Caco-2 (cell line): ENCODE measurements around the gene PHGDH. TPM values are rescaled to one million over a fixed set of nuclear protein-coding genes. Genes with fewer than 3 reads are reported as not detected.

Experiments used
- BruUV-seq: library from RNA; stranded (reverse); fragments of 400-500 nt; replicated peaks from 2 replicates; lab custom pipeline; 2021; lab: Mats Ljungman, UMichigan
- CTCF ChIA-PET: fragments of 300-600 bp; sonication (Branson Sonifier 250); formaldehyde crosslinking; loops from one replicate; lab custom pipeline; 2022; ENCODE audit warnings: antibody characterized with exemption; lab: Charles Lee
- POLR2A ChIA-PET: fragments of 300-600 bp; sonication (Branson Sonifier 250); formaldehyde crosslinking; loops from one replicate; lab custom pipeline; 2022; ENCODE audit warnings: antibody characterized with exemption; lab: Charles Lee
- DNase-seq, 2 experiments: peaks; one replicate each; pipeline versions ENCODE4 v3.0.0 to v3.0.0-alpha.2; 2020 to 2022
- H3K27me3 ChIP-seq: replicated peaks from 2 replicates; pipeline ENCODE4 v1.6.0; 2011; ENCODE audit warnings: low read length; ENCODE audit not compliant: control insufficient read depth, insufficient read depth
- H3K36me3 ChIP-seq: 2 replicates; pipeline ENCODE4 v1.5.1; 2011; ENCODE audit warnings: low read length; ENCODE audit not compliant: control insufficient read depth, insufficient read depth
- H3K4me1 ChIP-seq: fragments of 250-450 bp; sonication (Bioruptor Pico); 2 replicates; pipeline ENCODE4 v1.5.1; 2020; ENCODE audit warnings: mild to moderate bottlenecking
- H3K4me3 ChIP-seq: 2 replicates; pipeline ENCODE4 v1.5.1; 2011; ENCODE audit warnings: low read depth, mild to moderate bottlenecking, control low read depth, low read length
- H3K9me3 ChIP-seq: fragments of 250-450 bp; sonication (Bioruptor Pico); 2 replicates; pipeline ENCODE4 v1.5.1; 2020; ENCODE audit warnings: mild to moderate bottlenecking, moderate library complexity
- H3K27ac Mint-ChIP-seq: one replicate; pipeline ENCODE4 v1.8.0; 2022; ENCODE audit warnings: mixed read lengths; ENCODE audit not compliant: unreplicated experiment
- H3K27me3 Mint-ChIP-seq: one replicate; pipeline ENCODE4 v1.8.0; 2022; ENCODE audit warnings: mixed read lengths; ENCODE audit not compliant: insufficient read depth, unreplicated experiment
- H3K36me3 Mint-ChIP-seq: one replicate; pipeline ENCODE4 v1.8.0; 2022; ENCODE audit warnings: mild to moderate bottlenecking, mixed read lengths; ENCODE audit not compliant: insufficient read depth, unreplicated experiment
- H3K4me1 Mint-ChIP-seq: one replicate; pipeline ENCODE4 v1.8.0; 2022; ENCODE audit warnings: low read depth, mixed read lengths; ENCODE audit not compliant: unreplicated experiment
- H3K4me3 Mint-ChIP-seq: one replicate; pipeline ENCODE4 v1.8.0; 2022; ENCODE audit warnings: mild to moderate bottlenecking, moderate library complexity, mixed read lengths; ENCODE audit not compliant: unreplicated experiment
- H3K9me3 Mint-ChIP-seq: one replicate; pipeline ENCODE4 v1.8.0; 2022; ENCODE audit warnings: mixed read lengths; ENCODE audit not compliant: unreplicated experiment
- intact Hi-C: fragments of 100-400 bp; cut with micrococcal nuclease; formaldehyde crosslinking; loops from one replicate; pipeline ENCODE4 v1.10.0; 2022; ENCODE audit not compliant: unreplicated experiment
- total RNA-seq: library from RNA; stranded (reverse); gene quantifications from 2 replicates; pipeline ENCODE4 v1.2.3, GENCODE V29; 2022
- TF ChIP-seq, protein P1 (sequence below), 2 experiments: fragments of 200-600 bp in 1 of 2; IDR thresholded peaks; 1 replicate in 1 of 2; 2 replicates in 1 of 2; pipeline versions ENCODE4 v1.5.1 to v1.8.0; 2011 to 2022; ENCODE audit warnings: antibody characterized with exemption in 1 of 2, control low read depth in 1 of 2, inconsistent platforms in 1 of 2, low read depth in 1 of 2, low read length in 1 of 2, mild to moderate bottlenecking in 1 of 2, moderate library complexity in 1 of 2; ENCODE audit not compliant: insufficient read depth in 1 of 2, severe bottlenecking in 1 of 2, unreplicated experiment in 1 of 2

PHGDH gene
- total RNA-seq, 1 experiment from 2014 or later = 410 TPM

DNA sequence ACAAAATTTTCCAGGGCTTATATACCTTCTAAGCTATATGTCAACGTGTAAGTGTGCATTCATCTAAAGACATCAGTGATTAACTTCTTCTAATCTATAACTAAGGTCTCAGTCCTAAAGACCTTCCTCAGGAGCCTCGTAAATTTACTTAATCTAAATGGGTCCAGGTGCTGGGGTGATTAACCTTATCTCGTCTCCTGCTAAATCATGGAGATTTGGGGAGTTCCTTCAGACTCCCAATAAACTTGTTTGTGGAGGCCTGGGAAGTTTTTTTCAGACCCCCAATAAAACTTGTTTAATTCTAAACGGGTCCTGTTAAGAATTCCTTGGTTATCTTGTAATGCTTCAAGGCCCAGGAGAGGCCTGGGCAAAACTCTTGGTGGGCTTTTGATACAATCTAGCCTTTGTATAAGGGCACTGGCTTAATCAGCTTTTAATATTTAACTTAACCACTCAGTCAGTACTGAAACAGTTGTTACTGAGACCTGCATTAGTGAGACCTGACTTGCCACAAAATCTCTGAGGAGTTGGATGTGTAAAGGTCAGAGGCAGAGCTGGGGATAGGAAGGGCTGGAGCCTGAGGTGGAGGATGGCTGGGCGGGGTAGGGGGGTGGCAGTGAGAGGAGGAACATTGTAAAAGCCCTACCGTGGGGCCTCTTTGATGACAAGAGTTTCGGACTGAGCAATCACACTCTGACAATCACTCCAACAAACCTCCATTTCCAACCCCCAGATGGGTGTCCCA is 63.2 kb downstream of the PHGDH start:
- H3K4me3 ChIP-seq = no peak overlapping the region
- ChIA-PET CTCF (interaction anchor here (1.1 kb wide), 1 partner anchor 8 kb away, joined by 6 read pairs; no protein-coding TSS in a partner anchor), POLR2A (interaction anchor here (0.5 to 0.6 kb wide), 2 partner anchors 19 to 37 kb away, joined by 3 to 4 read pairs; no protein-coding TSS in a partner anchor)
- Mint-ChIP-seq H3K4me3 (peak overlapping the region; percentile 42), H3K27ac (peak overlapping the region; percentile 61), H3K9me3 (no peaks in the 10 kb centered on the region), H3K27me3 (no peaks in the 10 kb centered on the region), H3K36me3 (peaks cover 2% of the 10 kb centered on the region), H3K4me1 (peaks cover 27% of the 10 kb centered on the region)
- BruUV-seq = no TSS peak
- intact Hi-C loops = loop anchor here (1.0 kb wide), 2 partner anchors 9 to 15 kb away; no protein-coding TSS in a partner anchor
- H3K36me3 ChIP-seq = no peaks in the 10 kb centered on the region
- no peaks in the 10 kb centered on the region for H3K27me3 ChIP-seq
- TF ChIP-seq, protein P1, sequence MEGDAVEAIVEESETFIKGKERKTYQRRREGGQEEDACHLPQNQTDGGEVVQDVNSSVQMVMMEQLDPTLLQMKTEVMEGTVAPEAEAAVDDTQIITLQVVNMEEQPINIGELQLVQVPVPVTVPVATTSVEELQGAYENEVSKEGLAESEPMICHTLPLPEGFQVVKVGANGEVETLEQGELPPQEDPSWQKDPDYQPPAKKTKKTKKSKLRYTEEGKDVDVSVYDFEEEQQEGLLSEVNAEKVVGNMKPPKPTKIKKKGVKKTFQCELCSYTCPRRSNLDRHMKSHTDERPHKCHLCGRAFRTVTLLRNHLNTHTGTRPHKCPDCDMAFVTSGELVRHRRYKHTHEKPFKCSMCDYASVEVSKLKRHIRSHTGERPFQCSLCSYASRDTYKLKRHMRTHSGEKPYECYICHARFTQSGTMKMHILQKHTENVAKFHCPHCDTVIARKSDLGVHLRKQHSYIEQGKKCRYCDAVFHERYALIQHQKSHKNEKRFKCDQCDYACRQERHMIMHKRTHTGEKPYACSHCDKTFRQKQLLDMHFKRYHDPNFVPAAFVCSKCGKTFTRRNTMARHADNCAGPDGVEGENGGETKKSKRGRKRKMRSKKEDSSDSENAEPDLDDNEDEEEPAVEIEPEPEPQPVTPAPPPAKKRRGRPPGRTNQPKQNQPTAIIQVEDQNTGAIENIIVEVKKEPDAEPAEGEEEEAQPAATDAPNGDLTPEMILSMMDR (IDR thresholded peaks at IDR 0.05; ENCODE audit: insufficient read depth in 1 of 2, low read depth in 1 of 2, low read length in 1 of 2, severe bottlenecking in 1 of 2, unreplicated experiment in 1 of 2) = no peak
- DNase-seq = peak; percentile 45 to 88
- H3K9me3 ChIP-seq = no peaks in the 10 kb centered on the region
- H3K4me1 ChIP-seq = peaks cover 69% of the 10 kb centered on the region

DNA sequence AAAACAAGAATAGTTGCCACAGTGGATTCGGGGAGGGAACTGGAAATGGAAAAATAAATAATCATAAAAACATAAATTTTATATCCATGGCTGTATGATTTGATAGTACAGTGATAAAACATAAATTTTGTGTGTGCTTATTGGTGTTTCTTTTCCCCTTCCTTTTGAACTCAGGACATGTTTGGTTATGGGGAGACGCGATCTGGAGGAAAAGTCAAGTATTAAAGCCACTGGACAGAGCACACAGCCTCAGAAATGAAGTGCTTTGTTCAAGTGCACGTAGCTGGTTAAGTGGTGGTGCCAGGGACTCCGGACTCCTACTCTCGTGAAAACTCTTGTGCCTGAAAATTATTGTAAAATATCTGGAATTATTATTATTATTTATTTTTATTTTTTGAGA is 66.6 kb downstream of the PHGDH start:
- H3K4me1 ChIP-seq = peaks cover 59% of the 10 kb centered on the region
- intact Hi-C loops = no loop called here
- TF ChIP-seq, protein P1 (IDR thresholded peaks at IDR 0.05; ENCODE audit: insufficient read depth in 1 of 2, low read depth in 1 of 2, low read length in 1 of 2, severe bottlenecking in 1 of 2, unreplicated experiment in 1 of 2) = no peak
- Mint-ChIP-seq H3K27me3 (no peaks in the 10 kb centered on the region), H3K4me1 (peaks cover 43% of the 10 kb centered on the region), H3K36me3 (peaks cover 6% of the 10 kb centered on the region), H3K9me3 (no peaks in the 10 kb centered on the region), H3K4me3 (no peak overlapping the region), H3K27ac (no peak overlapping the region)
- H3K36me3 ChIP-seq = no peaks in the 10 kb centered on the region
- no peak overlapping the region for H3K4me3 ChIP-seq
- BruUV-seq = no TSS peak
- no peaks in the 10 kb centered on the region for H3K9me3 ChIP-seq
- CTCF ChIA-PET = no interaction called here
- H3K27me3 ChIP-seq = no peaks in the 10 kb centered on the region
- DNase-seq = no peak
- POLR2A ChIA-PET = no interaction called here

DNA sequence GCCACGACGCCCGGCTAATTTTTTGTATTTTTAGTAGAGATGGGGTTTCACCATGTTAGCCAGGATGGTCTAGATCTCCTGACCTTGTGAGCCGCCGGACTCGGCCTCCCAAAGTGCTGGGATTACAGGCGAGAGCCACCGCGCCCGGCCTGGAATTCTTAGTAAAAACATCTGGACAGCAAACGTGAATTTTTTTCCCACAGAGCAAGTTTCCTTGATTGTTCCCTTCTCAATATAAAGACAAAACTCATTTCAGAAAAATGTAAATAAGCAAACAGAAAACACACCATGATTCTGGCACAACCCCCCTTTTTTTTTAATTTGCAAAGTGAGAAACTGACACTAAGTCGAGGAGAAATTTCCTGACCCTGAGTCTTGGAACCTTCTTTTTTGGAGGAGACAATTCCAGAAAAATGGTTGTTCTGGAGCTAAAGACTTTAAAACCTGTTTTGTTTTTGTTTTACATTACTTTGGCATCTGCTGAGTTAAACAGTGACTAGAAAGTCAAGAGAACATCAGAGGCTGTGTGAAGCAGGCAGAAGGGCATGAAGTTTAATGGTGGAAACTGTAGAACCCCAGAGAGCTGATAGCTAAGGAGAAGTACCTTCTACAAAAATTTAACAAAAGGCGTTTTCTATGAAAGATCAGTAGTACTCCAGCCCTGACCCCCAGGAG is 67.3 kb downstream of the PHGDH start:
- Mint-ChIP-seq H3K4me1 (peaks cover 45% of the 10 kb centered on the region), H3K36me3 (peaks cover 6% of the 10 kb centered on the region), H3K27me3 (no peaks in the 10 kb centered on the region), H3K9me3 (no peaks in the 10 kb centered on the region), H3K4me3 (no peak overlapping the region), H3K27ac (no peak overlapping the region)
- DNase-seq = no peak
- intact Hi-C loops = no loop called here
- no peaks in the 10 kb centered on the region for H3K27me3 ChIP-seq
- POLR2A ChIA-PET = no interaction called here
- no TSS peak for BruUV-seq
- H3K9me3 ChIP-seq = no peaks in the 10 kb centered on the region
- H3K36me3 ChIP-seq = no peaks in the 10 kb centered on the region
- H3K4me1 ChIP-seq = peaks cover 59% of the 10 kb centered on the region
- CTCF ChIA-PET = interaction anchor here (1.6 kb wide), 1 partner anchor 30 kb away, joined by 3 read pairs; no protein-coding TSS in a partner anchor
- TF ChIP-seq, protein P1 (IDR thresholded peaks at IDR 0.05; ENCODE audit: insufficient read depth in 1 of 2, low read depth in 1 of 2, low read length in 1 of 2, severe bottlenecking in 1 of 2, unreplicated experiment in 1 of 2) = no peak
- no peak overlapping the region for H3K4me3 ChIP-seq
